ENCODE results near the gene APLF.

APLF gene, protein sequence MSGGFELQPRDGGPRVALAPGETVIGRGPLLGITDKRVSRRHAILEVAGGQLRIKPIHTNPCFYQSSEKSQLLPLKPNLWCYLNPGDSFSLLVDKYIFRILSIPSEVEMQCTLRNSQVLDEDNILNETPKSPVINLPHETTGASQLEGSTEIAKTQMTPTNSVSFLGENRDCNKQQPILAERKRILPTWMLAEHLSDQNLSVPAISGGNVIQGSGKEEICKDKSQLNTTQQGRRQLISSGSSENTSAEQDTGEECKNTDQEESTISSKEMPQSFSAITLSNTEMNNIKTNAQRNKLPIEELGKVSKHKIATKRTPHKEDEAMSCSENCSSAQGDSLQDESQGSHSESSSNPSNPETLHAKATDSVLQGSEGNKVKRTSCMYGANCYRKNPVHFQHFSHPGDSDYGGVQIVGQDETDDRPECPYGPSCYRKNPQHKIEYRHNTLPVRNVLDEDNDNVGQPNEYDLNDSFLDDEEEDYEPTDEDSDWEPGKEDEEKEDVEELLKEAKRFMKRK

DNA sequence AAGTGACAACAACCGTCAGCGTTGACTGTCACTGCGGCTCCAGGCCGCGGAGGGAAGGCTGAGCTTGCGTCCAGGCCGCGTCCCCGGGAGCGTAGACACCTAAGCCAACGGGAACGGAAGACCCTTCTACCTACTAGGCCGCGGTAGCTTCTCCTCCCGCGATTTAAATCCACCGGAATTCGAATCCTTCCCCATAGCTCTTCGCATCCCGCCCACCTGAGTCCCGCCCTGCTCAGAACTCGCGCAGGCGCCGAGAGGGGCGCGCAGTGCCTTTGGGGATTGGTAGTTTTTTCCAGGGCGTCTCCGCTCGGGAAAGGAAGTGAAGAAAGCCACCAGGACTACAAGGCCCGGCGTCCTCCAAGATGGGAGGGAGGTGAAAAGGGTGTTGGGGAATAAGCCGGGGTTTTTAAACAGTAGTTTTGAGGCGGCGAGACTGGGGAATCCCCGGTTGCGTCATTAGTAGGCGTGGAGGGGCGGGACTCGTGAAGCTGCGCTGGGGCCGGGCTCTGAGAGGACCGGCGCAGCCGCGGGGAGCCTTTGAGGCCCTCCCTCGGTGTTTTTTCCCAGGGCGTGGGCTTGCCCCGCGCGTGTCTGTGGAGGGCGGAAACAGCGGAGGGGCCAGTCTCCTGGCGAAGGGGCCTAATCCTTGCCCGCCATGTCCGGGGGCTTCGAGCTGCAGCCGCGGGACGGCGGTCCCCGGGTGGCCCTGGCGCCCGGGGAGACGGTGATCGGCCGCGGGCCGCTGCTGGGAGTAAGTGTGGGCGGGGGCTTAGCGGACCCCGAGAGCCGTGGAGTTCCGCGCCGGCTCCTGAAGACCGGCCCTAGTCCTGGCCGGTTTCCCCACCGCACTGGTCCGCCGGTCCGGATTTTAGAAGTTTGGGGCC, at the start of gene APLF, which contains the start of gene FBXO48:
APLF (plus strand) TSS at position 509 of the 884 bp plus-strand sequence; CDS start at position 656, 147 bp downstream.
FBXO48 (minus strand) TSS at position 218 of the 884 bp plus-strand sequence. CDS start 2,149 bp downstream, outside the sequence.
- DNase-seq: peak; percentile 97

DNA sequence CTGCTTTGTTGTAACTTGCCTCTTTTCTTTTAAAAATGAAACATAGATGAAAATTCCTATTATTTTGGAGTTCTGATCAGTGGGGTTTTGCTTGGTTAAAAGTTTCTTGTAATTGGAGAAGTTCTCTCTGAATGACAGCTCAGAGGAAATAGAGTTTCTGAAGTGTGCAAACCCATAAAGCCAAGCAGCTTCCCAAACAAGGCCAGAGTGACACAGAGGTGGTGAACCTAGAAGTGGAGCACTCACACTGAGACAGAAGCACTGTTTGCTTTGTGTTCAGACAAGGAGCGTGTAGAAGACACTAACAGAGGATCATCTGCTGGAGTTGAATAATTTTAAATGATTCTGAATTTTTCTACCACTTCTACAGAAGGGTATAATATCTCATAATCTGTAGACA, 49.5 kb upstream of the APLF start:
- DNase-seq: no peak

DNA sequence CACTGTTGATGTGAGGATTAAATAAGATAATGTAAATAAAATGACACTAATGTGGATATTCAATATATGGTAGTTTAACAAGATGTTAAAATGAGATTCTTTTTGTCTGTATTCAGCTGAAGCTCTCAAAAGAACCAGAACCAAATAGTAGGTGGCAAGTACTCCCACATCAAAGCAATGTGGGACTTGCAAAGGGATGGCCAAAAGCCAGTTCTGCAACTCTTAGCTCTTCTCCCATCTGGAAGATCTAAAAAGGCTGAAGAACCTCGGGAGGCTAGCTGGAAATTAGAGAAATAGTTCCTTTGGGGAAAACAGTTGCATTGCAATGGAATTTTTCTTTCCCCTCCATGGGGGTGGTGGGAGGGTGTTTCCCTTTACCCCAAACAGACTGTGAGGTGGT, 49.0 kb upstream of the APLF start:
- DNase-seq: no peak

DNA sequence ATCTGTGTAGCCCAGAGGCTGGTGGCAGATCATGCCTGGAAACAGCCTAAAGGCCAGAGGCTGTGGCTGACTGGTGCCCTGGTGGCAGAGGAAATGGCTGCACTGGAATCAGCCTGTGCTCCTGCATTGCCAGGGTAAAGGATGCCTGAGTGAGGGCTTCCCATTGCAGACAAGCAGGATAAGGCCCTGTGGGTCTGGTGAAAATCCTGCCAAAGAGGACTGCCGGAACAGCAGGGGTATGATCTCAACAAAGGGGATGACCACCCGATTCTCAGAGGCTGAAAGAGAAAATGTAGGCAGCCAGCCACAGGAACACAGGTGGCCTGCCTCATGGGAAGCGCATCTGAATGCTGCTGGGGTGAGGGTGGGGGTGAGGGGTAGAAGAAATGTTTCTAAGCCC, 48.5 kb upstream of the APLF start:
- DNase-seq: no peak

DNA sequence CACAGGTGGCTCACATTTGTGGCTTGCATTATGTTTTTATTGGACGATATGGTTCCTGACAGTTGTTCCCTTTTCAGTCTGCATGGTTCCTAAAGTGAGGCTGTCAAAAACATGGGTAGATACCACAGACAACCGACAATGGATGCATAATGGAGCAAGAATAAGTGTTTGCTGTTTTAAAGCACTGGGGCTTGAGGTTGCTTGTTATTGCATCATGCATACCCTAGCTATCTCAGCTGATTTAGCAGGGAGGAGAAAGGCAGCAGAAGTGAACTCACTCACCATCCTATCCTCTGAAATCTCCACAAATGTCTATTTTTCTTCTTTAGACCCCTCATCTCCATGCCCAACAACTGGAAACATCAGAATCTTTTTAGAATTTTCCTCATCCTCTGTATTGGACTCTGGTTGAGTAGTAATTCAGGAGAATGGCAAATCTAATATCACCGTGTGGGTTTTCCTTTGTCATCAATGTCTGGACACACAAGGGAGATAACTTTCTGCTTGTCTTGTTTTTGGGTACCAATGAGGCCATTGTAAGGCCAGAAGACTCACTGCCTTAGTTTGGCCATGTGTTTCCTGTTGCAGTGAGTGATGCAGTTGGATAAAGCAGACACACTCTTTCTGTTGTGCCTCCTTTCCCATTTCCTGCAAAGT, 47.0 kb upstream of the APLF start:
- DNase-seq: no peak

DNA sequence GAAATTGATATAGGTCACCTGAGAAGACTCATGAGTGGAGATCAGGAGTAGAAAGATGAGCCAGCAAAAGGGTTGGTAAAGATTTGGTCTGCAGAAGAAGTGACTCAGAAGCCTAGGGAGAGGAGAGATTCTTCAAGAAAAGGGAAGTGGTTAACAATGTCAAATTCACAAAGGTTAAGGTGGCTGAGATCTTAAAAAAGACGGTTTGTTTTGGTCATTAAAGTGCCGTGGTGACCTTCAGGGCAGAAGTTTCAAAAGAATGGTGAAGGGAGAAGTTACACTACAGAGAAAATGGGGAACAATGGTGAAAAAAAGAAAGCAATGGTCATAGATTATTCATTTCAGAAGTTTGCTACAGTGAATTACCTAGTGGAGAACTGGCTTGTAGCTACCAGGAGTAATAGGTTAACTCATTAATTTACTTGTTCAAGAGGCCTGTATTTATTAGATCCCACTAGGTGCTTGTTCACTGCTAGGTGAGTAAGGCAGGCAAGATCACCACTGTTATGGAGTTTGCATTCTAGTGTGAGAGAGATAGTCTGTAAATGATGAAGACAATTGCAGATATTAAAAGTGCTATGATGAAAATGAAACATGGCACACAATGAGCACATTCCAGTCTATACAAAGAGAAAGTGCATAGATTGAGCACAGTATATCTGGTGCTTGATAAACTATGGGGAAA, 43.3 kb upstream of the APLF start:
- DNase-seq: no peak

DNA sequence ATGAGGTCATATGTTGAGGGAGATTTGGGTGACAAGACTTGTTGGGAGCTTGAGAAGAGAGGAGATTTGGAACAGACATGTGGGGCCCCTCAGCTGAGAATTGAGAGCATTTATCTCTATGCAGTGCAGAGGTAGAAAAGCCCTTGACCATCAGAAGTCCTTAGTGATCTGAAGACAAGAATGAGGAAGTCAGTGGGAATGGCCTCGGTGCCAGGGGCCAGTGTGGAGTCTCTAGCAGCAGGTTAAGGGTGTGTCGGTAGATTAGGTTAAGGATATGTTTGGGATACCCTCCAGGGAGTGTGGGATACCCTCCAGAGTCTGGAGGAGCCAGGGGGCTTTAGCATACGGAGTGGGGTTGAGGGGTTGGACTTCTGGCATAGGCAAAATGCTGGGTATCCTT, 41.9 kb upstream of the APLF start:
- no peak for DNase-seq

DNA sequence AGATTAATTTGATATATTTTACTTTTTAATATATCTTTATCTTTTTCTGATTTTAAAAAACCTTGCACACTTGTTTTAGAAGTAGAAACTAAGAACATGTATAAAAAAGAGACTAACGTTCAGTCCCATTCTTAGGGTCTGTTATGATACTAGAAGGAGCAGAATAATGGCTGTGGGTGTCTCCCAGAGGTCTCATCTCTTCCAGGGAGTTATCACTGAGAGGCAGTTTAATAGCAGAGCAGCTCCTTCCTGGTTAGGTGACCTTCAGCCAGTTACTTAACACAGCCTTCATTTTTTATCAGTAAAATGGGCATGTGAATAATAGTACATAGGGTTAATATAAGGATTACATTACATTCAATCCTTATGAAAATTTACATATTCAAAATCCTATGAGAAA, 40.9 kb upstream of the APLF start:
- DNase-seq: no peak

DNA sequence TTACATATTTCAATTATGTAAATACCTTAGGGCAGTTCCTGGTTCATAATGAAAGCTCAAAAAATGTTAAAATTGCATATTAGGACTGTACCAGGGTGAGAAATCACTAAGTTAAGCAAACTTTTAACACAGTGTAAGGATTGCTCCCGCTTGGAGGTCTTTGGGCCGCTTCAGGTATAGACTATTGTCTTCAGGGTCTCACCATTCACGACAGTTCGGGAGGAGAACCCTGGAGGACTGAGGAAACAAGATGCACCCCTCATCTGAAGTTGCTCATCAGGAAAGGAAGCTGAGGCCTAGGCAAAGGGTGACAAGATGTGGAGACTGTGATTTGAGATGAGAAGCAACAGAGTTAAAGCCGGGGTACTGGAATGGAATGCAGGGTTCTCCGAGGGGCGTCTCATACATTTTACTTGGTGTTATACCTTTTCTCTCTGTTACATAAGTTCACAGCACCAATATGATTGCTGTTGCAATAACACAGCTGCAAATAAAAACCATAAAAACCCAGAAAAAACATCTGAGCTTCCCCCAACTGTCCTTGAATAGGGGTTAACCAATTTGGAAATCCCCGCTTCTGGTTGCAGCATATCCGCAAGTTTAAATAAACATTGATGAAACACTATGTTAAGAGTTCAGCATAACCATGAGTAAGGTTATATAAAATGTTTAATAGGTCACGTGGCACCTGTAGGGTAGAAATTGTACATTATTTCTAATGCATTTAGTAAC, 40.4 kb upstream of the APLF start:
- DNase-seq: no peak

DNA sequence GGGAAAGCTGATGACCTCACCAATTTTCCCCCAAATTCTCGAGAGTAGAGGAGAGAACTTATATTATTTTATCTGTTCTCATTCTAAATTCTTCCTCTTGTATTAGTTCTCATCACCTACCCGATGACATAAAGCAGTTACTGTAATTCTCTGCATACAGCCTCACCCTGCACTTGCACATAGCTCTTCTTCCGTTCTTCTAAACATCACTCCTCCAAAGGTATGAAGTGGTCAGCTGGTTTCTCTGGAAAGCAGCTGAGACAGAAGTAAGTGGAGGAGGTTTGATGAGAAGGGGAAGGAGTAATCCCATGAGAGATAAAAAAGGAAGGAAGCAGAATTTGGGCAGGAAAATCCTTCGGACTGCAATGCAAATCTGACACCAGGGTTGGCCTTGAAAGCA, 39.3 kb upstream of the APLF start:
- no peak for DNase-seq

DNA sequence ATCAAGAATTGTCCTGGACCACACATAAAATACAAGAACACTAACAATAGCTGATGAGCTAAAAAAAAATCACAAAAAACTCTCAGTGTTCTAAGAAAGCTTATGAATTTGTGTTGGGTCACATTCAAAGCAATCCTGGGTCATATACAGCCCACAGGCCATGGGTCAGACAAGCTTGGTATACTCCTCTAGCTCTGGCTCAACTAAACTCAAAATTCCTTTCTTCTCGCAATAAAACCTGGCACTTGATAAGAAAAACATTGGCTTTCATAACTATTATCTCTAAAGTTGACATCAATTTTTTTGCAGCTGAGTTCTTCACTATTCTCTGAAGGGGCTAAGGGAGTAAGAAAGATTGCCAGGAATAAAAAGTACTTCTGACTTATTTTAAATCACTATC, 38.6 kb upstream of the APLF start:
- DNase-seq: no peak

DNA sequence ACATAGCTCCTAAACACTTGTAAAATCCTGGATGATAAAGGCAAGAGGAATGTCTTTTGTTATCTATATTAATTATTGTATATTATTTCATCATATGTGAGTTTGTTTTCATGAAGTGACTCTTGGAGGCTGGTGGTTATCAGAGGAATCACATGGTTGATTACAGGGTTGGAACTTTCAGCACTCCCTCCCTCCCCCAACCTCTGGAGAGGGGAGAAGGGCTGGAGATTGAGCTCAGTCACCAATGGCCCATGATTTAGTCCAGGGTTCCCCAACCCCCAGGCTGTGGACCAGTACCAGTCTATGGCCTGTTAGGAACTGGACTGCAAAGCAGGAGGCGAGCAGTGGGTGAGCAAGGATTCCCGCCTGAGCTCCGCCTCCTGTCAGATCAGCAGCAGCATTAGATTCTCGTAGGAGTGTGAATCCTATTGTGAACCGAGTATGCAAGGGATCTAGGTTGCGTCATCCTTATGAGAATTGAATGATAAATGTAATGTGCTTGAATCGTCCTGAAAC, 38.0 kb upstream of the APLF start:
- DNase-seq: no peak

DNA sequence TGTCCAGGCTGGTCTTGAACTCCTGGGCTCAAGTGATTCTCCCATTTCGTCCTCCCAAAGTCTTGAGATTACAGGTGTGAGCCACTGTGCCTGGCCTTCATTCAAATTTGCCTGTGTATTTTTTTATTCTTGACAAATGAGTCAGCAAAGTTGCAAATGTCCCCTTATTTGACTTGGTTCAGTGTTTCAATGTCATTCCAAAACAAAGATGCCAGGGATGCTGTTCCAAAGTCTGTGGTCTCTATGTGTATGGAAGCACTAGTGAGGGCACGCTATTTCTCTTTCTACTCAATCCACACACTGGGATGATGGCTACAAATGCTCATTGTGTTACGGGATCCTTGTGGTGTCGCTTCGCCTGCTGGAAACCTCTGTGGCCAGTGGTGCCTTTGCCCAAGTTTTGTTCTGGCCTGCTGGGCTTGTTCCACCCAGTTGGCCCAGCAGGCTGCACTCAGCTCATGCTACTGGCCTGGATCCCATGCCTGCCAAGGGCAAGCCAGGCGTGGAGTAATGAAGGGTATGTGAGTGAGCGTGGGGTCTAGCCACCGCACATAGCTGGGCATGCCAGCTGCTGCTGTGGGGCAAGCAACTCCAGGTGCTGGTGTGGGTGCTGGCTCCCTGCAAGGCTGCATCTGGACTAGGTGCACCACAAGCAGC, 35.9 kb upstream of the APLF start:
- DNase-seq: no peak

DNA sequence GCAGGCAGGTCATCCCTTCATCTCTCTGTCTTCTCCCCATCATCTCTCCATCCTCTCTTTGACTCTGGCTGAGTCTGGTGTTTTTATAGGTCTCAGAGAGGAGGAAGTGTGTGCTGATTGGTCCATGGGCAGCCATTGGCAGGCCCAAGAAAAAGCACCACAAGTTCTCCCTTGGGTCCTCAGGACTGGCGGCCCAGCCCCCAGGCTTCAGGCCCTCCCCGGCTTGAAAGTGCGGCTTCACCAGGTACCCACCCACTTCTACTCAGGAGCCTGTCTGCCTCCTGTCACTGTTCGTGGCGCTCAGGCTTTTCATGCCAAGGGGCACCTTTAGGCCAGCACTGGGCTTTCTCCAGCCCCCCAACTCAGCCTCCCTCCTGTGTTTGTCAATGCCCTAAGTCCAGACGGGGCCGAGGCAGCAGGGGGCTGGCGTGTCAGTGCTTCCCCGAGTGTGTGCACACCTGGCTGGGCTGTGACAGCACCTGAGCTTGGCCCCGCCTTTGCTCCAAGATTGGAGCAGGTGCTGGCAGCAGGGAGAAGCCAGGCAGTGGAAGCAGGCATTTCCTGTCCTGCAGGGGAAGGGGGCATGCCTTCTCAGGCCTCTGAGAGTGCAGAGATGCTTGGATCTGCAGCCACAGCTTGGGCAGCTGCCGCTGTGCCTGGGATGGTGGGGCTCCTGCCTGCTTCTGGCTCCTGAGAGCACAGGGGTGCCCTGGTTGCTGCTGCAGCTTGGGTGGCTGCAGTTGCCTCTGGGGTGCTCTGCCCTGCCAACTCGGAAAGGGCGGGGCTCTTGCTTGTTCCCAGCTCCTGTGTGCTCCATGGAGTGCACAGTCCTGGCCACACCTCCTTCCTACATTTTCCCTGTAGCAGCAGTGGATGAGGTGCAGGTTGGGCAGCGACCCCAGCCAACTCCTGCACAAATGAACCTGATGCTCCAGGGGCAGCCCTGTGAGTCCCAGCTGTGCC, 34.4 kb upstream of the APLF start:
- no peak for DNase-seq

DNA sequence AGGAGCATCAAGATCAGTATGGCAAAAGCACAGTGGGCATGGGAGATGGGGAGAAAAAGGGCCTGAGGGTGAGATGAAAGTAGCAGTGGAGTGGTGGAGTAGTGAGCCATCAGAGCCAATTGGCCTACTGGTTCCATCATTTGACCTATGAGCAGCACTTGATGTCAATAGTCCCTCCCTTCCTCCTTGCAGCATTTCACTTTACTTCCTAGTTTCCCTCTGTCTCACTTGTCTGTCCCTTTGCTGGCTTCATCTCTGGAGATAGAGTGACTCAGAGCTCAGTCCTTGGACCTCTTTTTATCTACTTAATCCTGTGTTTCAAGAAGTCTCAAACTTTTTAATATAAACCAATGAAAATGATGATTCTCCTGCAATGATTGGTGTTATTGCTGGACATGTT, 32.4 kb upstream of the APLF start:
- DNase-seq: no peak

DNA sequence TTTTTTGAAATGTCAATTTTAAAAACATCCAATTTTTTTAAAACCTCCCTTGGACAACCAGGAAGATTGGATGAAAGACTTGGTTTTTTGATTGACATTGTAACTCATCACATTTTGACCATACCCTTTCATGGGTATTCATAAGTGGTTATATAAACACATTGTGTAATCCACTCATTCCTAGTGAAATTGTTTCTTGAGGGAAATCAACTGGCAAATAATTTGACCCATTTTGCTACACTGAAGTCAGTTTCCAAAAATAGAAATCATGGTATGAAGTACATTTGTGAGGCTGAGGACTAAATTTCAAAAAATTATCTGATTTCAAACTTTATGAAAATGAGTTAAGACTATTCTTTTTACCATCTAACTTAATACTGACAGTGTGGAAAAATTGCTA, 31.8 kb upstream of the APLF start:
- DNase-seq: no peak

DNA sequence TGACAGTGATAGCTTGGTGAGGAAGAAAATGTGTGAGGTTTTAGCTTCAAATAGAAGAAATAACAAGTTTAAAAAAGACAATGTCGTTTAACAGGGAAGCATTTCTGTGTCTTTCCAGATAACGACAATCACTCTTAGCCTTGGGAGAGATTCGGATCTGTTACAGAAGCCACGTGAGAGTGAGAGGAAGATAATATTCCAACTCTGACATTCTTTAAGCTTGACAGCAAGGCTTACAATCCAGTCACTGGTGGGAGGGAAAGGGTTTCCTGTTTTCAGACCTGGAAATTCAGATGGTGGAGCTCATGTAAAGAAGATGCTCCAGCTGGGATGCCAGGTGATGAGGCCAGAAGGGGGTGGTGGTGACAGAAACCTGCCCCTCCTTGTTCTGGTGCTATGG, 31.1 kb upstream of the APLF start:
- DNase-seq: no peak

DNA sequence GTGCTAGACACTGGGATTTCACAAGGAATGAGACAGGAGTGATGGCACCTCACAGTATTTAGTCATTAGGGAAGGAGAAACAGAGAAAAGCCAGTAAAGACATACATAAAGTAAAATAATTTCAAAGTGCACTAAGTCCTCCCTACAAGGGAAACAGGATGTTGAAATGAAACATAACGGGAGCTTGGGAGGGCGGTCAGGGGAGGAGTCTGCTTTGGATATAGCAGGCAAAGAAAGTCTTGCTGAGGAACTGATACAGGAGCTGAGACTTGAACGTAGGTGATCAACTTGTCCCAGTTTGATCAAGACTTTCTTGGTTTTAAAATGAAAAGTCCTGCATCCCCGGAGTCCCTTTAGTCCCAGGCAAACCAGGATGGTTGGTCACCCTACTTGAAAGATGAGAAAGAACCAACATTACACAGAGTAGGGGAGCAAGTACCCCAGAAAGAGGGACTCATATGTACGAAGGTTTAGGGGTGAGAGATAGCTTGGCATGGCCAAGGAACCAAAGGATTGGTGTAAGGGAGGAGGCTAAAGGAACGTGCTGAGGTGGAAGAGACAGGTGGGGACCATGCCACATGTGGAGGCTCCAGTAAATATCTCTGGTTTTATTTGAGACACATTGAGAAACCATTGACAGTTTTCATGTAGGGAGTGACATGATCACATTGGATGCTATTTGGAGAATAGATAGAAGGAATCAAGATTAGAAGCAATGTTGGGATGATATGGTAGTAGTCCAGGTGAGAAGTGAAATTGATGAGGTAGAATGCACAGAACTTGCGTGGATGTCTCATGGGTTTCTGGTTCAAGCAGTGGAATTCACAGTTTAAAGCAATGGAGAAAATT, 28.7 kb upstream of the APLF start:
- DNase-seq: no peak
